Measurements from ENCODE around the gene CD72.

GRCh38 chr9:35646533-35647265 lies 28.5 kb upstream of the CD72 start:
- TF ChIP-seq POLR2A (IDR thresholded peaks at IDR 0.05; ENCODE audit: low read length): peak; percentile 49
- TF ChIP-seq GATA1 (IDR thresholded peaks at IDR 0.05; ENCODE audit: low read depth, low read length): no peak
